ENCODE results near the gene MITF. TPM values are rescaled to one million over a fixed set of nuclear protein-coding genes. Genes with fewer than 3 reads are reported as not detected.

The MITF gene
- total and polyA plus RNA-seq, 4 donors = 0.91 to 2.9 (median 2.3) TPM

GRCh38 chr3:69729147-69729919, 9.9 kb upstream of the MITF start:
- no peak overlapping the region for H3K9ac ChIP-seq (ENCODE audit: low read depth in 1 of 2, low read length in 2 of 2)
- no peak for TF ChIP-seq NR2F2 (IDR thresholded peaks at IDR 0.05)
- no peak for TF ChIP-seq FOXA1 (IDR thresholded peaks at IDR 0.05)
- no peak for TF ChIP-seq YY1 (IDR thresholded peaks at IDR 0.05)
- TF ChIP-seq HNF4G (IDR thresholded peaks at IDR 0.05) = no peak
- no peak for TF ChIP-seq JUND (IDR thresholded peaks at IDR 0.05)
- no peaks in the 10 kb centered on the region for H3K9me3 ChIP-seq (ENCODE audit: control insufficient read depth in 4 of 4, low read length in 3 of 4)
- 76% methylated on average over 6 of the region's 6 CpGs for WGBS
- H3K4me1 ChIP-seq (ENCODE audit: control insufficient read depth in 4 of 4, insufficient read depth in 4 of 4, low read length in 3 of 4) = no peaks in the 10 kb centered on the region
- H3K36me3 ChIP-seq (ENCODE audit: control insufficient read depth in 4 of 4, insufficient read depth in 3 of 4, low read depth in 1 of 4, low read length in 3 of 4) = no peaks in the 10 kb centered on the region
- no peak overlapping the region for H3K27ac ChIP-seq (ENCODE audit: low read depth in 1 of 2, low read length in 2 of 2)
- H3K27me3 ChIP-seq (ENCODE audit: control insufficient read depth in 4 of 4, insufficient read depth in 4 of 4, low read length in 3 of 4) = peaks cover 0 to 3% (median 0%) of the 10 kb centered on the region in 4 donors
- H3K4me3 ChIP-seq (ENCODE audit: low read depth in 1 of 3, low read length in 3 of 3) = no peak overlapping the region
- DNase-seq (ENCODE audit: low spot score) = no peak

GRCh38 chr3:69731080-69731479, 8.2 kb upstream of the MITF start:
- TF ChIP-seq HNF4A (conservative IDR thresholded peaks at IDR 0.05) = no peak
- TF ChIP-seq YY1 (IDR thresholded peaks at IDR 0.05) = no peak
- no peak for TF ChIP-seq SP1 (IDR thresholded peaks at IDR 0.05)
- no peak for TF ChIP-seq HNF4G (IDR thresholded peaks at IDR 0.05)
- no peak for TF ChIP-seq GABPA (IDR thresholded peaks at IDR 0.05 in 1 of 2, conservative IDR thresholded peaks at IDR 0.05 in 1 of 2)
- TF ChIP-seq TAF1 (conservative IDR thresholded peaks at IDR 0.05) = no peak
- TF ChIP-seq RAD21 (IDR thresholded peaks at IDR 0.05) = no peak
- TF ChIP-seq ZBTB33 (IDR thresholded peaks at IDR 0.05) = no peak
- no peak for TF ChIP-seq RXRA (IDR thresholded peaks at IDR 0.05)
- TF ChIP-seq FOXA2 (IDR thresholded peaks at IDR 0.05) = no peak
- 48% methylated on average over 2 of the region's 2 CpGs for WGBS
- Histone ChIP-seq H3K4me1 (ENCODE audit: control insufficient read depth in 4 of 4, insufficient read depth in 4 of 4, low read length in 3 of 4) (no peaks in the 10 kb centered on the region), H3K27me3 (ENCODE audit: control insufficient read depth in 4 of 4, insufficient read depth in 4 of 4, low read length in 3 of 4) (peaks cover 0 to 4% (median 0%) of the 10 kb centered on the region in 4 donors), H3K9ac (ENCODE audit: low read depth in 1 of 2, low read length in 2 of 2) (no peak overlapping the region), H3K27ac (ENCODE audit: low read depth in 1 of 2, low read length in 2 of 2) (no peak overlapping the region), H3K36me3 (ENCODE audit: control insufficient read depth in 4 of 4, insufficient read depth in 3 of 4, low read depth in 1 of 4, low read length in 3 of 4) (no peaks in the 10 kb centered on the region), H3K9me3 (ENCODE audit: control insufficient read depth in 4 of 4, low read length in 3 of 4) (no peaks in the 10 kb centered on the region), H3K4me3 (ENCODE audit: low read depth in 1 of 3, low read length in 3 of 3) (no peak overlapping the region)
- DNase-seq (ENCODE audit: low spot score) = no peak

DNA sequence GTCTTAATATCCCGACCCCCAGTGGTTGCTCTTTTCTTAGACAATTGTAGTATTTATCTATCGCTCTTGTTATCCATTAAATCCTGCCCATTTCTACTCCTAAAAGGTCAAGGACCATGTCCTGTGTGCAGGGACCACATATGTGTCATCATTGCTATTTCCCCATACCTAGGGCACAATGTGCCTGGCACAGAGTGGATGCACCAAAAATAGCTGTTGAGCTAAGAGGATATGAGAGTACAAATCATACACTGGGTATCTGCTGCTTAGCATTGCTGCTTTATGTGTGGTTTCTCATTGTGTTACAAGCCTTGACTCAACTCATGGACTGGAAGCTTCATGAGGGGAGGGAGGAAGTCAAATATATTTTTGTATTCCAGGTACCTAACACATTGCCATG, 3.4 kb upstream of the MITF start:
- H3K9me3 ChIP-seq (ENCODE audit: control insufficient read depth in 4 of 4, low read length in 3 of 4) = no peaks in the 10 kb centered on the region
- no peak for DNase-seq (ENCODE audit: low spot score)
- H3K9ac ChIP-seq (ENCODE audit: low read depth in 1 of 2, low read length in 2 of 2) = no peak overlapping the region
- no peaks in the 10 kb centered on the region for H3K36me3 ChIP-seq (ENCODE audit: control insufficient read depth in 4 of 4, insufficient read depth in 3 of 4, low read depth in 1 of 4, low read length in 3 of 4)
- peaks cover 0 to 20% (median 9%) of the 10 kb centered on the region in 4 donors for H3K4me1 ChIP-seq (ENCODE audit: control insufficient read depth in 4 of 4, insufficient read depth in 4 of 4, low read length in 3 of 4)
- H3K27me3 ChIP-seq (ENCODE audit: control insufficient read depth in 4 of 4, insufficient read depth in 4 of 4, low read length in 3 of 4) = peaks cover 0 to 4% (median 0%) of the 10 kb centered on the region in 4 donors
- H3K27ac ChIP-seq (ENCODE audit: low read depth in 1 of 2, low read length in 2 of 2) = no peak overlapping the region
- no peak overlapping the region for H3K4me3 ChIP-seq (ENCODE audit: low read depth in 1 of 3, low read length in 3 of 3)
- TF ChIP-seq RXRA (IDR thresholded peaks at IDR 0.05) (no peak), SP1 (IDR thresholded peaks at IDR 0.05) (no peak), TAF1 (conservative IDR thresholded peaks at IDR 0.05) (no peak), RAD21 (IDR thresholded peaks at IDR 0.05) (no peak), HNF4A (conservative IDR thresholded peaks at IDR 0.05) (no peak), JUND (IDR thresholded peaks at IDR 0.05) (no peak), NR2F2 (IDR thresholded peaks at IDR 0.05) (no peak), GABPA (IDR thresholded peaks at IDR 0.05 in 1 of 2, conservative IDR thresholded peaks at IDR 0.05 in 1 of 2) (no peak), EGR1 (IDR thresholded peaks at IDR 0.05; ENCODE audit: low read depth in 2 of 2) (no peak), HNF4G (IDR thresholded peaks at IDR 0.05) (no peak), YY1 (IDR thresholded peaks at IDR 0.05) (no peak)
- TF ChIP-seq, protein P1, sequence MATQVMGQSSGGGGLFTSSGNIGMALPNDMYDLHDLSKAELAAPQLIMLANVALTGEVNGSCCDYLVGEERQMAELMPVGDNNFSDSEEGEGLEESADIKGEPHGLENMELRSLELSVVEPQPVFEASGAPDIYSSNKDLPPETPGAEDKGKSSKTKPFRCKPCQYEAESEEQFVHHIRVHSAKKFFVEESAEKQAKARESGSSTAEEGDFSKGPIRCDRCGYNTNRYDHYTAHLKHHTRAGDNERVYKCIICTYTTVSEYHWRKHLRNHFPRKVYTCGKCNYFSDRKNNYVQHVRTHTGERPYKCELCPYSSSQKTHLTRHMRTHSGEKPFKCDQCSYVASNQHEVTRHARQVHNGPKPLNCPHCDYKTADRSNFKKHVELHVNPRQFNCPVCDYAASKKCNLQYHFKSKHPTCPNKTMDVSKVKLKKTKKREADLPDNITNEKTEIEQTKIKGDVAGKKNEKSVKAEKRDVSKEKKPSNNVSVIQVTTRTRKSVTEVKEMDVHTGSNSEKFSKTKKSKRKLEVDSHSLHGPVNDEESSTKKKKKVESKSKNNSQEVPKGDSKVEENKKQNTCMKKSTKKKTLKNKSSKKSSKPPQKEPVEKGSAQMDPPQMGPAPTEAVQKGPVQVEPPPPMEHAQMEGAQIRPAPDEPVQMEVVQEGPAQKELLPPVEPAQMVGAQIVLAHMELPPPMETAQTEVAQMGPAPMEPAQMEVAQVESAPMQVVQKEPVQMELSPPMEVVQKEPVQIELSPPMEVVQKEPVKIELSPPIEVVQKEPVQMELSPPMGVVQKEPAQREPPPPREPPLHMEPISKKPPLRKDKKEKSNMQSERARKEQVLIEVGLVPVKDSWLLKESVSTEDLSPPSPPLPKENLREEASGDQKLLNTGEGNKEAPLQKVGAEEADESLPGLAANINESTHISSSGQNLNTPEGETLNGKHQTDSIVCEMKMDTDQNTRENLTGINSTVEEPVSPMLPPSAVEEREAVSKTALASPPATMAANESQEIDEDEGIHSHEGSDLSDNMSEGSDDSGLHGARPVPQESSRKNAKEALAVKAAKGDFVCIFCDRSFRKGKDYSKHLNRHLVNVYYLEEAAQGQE (IDR thresholded peaks at IDR 0.05) = no peak
- TF ChIP-seq, protein P2, sequence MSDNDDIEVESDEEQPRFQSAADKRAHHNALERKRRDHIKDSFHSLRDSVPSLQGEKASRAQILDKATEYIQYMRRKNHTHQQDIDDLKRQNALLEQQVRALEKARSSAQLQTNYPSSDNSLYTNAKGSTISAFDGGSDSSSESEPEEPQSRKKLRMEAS (IDR thresholded peaks at IDR 0.05) = no peak
- TF ChIP-seq, protein P3, sequence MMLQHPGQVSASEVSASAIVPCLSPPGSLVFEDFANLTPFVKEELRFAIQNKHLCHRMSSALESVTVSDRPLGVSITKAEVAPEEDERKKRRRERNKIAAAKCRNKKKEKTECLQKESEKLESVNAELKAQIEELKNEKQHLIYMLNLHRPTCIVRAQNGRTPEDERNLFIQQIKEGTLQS (IDR thresholded peaks at IDR 0.05) = no peak
- TF ChIP-seq, protein P4, sequence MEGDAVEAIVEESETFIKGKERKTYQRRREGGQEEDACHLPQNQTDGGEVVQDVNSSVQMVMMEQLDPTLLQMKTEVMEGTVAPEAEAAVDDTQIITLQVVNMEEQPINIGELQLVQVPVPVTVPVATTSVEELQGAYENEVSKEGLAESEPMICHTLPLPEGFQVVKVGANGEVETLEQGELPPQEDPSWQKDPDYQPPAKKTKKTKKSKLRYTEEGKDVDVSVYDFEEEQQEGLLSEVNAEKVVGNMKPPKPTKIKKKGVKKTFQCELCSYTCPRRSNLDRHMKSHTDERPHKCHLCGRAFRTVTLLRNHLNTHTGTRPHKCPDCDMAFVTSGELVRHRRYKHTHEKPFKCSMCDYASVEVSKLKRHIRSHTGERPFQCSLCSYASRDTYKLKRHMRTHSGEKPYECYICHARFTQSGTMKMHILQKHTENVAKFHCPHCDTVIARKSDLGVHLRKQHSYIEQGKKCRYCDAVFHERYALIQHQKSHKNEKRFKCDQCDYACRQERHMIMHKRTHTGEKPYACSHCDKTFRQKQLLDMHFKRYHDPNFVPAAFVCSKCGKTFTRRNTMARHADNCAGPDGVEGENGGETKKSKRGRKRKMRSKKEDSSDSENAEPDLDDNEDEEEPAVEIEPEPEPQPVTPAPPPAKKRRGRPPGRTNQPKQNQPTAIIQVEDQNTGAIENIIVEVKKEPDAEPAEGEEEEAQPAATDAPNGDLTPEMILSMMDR (IDR thresholded peaks at IDR 0.05; ENCODE audit: low read depth, low read length, missing input control) = no peak
- 75% methylated on average over 2 of the region's 2 CpGs for WGBS
